ENCODE measurements around the gene PROC. TPM values are rescaled to one million over a fixed set of nuclear protein-coding genes. Genes with fewer than 3 reads are reported as not detected.
"Not testable (repeated sequence)": the region's sequence is repeated elsewhere in the genome, so short reads cannot be mapped to it uniquely, and the experiment has no call there.

The PROC gene
- total RNA-seq, 2 experiments from 2014 or later = 0.28 TPM; not detected in 1

DNA sequence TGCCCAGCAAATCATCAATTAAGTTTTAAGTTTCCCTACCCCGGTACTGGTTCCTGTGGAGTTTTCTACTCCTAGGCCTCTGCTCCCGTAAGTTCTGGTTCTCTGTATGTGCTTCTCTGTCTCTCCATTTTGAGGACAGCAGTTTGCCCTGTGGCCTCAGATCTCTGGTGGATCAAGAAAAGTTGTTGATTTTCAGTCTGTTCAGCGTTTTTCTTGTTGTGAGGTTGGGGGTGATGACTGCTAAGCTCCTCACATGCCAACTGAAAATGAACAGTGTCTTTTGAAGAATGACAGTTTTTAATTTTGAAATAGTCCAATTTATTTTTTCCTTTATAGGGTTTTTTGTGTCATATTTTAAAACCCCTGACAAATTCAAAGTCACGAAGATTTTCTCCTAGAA lies 31.7 kb downstream of the PROC start:
- H3K36me3 Mint-ChIP-seq (ENCODE audit: low read depth) = peaks cover 23% of the 10 kb centered on the region
- no peak overlapping the region for H3K27ac Mint-ChIP-seq
- ChIA-PET CTCF (no interaction called here), POLR2A (no interaction called here)
- no peaks in the 10 kb centered on the region for H3K4me1 Mint-ChIP-seq (ENCODE audit: low read depth)
- Histone ChIP-seq H3K36me3 (ENCODE audit: insufficient read depth, low read length) (peaks cover 4% of the 10 kb centered on the region), H3K9me3 (ENCODE audit: control insufficient read depth in 1 of 2, insufficient read depth in 1 of 2, low read length in 2 of 2) (peaks cover 4 to 13% of the 10 kb centered on the region in 2 experiments), H3K4me3 (ENCODE audit: low read length) (no peak overlapping the region), H3K27ac (ENCODE audit: low read depth in 1 of 2, low read length in 2 of 2) (no peak overlapping the region), H3K27me3 (ENCODE audit: control insufficient read depth in 1 of 2, insufficient read depth in 2 of 2, low read length in 2 of 2) (no peaks in the 10 kb centered on the region), H3K4me1 (ENCODE audit: insufficient read depth, low read length) (no peaks in the 10 kb centered on the region)
- H3K9me3 Mint-ChIP-seq = peaks cover 9% of the 10 kb centered on the region
- intact Hi-C loops (cut with DNase I, micrococcal nuclease) = no loop called here
- DNase-seq = no peak
- no peak overlapping the region for H3K4me3 Mint-ChIP-seq
- no peak for ATAC-seq (ENCODE audit: poor library complexity)
- TF ChIP-seq, protein P1, sequence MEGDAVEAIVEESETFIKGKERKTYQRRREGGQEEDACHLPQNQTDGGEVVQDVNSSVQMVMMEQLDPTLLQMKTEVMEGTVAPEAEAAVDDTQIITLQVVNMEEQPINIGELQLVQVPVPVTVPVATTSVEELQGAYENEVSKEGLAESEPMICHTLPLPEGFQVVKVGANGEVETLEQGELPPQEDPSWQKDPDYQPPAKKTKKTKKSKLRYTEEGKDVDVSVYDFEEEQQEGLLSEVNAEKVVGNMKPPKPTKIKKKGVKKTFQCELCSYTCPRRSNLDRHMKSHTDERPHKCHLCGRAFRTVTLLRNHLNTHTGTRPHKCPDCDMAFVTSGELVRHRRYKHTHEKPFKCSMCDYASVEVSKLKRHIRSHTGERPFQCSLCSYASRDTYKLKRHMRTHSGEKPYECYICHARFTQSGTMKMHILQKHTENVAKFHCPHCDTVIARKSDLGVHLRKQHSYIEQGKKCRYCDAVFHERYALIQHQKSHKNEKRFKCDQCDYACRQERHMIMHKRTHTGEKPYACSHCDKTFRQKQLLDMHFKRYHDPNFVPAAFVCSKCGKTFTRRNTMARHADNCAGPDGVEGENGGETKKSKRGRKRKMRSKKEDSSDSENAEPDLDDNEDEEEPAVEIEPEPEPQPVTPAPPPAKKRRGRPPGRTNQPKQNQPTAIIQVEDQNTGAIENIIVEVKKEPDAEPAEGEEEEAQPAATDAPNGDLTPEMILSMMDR (IDR thresholded peaks at IDR 0.05) = no peak
- H3K27me3 Mint-ChIP-seq = no peaks in the 10 kb centered on the region

DNA sequence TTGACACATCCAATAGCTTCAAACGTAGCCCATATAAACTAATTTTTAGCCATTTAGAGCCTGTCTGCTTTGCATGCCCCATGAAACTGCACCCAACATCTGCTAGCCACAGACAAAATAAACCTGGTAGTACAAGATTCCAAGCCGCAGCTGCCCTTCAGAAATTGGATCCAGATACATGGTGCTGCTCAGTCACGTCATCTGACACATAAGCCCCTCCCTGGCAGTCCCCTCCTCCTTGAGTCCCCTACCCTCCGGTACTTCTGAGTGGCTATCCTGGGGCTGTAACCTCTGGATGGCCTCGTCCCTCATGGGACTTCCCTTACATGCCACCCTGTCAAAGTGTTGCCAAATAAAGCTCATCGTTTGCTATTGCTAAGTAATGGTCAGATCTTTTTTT lies 33.8 kb downstream of the PROC start:
- CTCF ChIA-PET = interaction anchor here (0.6 kb wide), 1 partner anchor 625 kb away, joined by 3 read pairs; no protein-coding TSS in a partner anchor

DNA sequence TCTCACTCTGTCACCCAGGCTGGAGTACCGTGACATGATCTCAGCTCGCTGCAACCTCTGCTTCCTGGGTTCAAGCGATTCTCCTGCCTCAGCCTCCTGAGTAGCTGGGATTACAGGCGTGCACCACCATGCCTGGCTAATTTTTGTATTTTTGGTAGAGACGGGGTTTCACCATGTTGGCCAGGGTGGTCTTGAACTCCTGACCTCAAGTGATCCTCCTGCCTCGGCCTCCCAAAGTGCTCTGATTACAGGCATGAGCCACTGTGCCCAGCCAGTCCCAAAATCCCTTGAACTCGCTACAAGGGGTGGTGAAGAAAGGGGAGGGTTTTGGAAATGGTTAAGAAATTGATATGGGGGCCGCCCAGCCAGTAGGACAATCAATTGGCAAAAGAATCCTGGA lies 34.2 kb downstream of the PROC start:
- POLR2A ChIA-PET; intact Hi-C loops (cut with DNase I, micrococcal nuclease); H3K4me3 ChIP-seq (ENCODE audit: low read length); H3K27ac Mint-ChIP-seq; H3K4me3 Mint-ChIP-seq; H3K36me3 ChIP-seq (ENCODE audit: insufficient read depth, low read length); H3K27me3 ChIP-seq (ENCODE audit: control insufficient read depth in 1 of 2, insufficient read depth in 2 of 2, low read length in 2 of 2); H3K27me3 Mint-ChIP-seq; H3K9me3 Mint-ChIP-seq; H3K4me1 ChIP-seq (ENCODE audit: insufficient read depth, low read length); H3K27ac ChIP-seq (ENCODE audit: low read depth in 1 of 2, low read length in 2 of 2); ATAC-seq (ENCODE audit: poor library complexity); DNase-seq; H3K9me3 ChIP-seq (ENCODE audit: control insufficient read depth in 1 of 2, insufficient read depth in 1 of 2, low read length in 2 of 2); CTCF ChIA-PET: not testable (repeated sequence)
- peaks cover 33% of the 10 kb centered on the region for H3K36me3 Mint-ChIP-seq (ENCODE audit: low read depth)
- peaks cover 12% of the 10 kb centered on the region for H3K4me1 Mint-ChIP-seq (ENCODE audit: low read depth)

More for the DNA sequence above, 33.8 kb downstream of the PROC start:
- no peak overlapping the region for H3K4me3 Mint-ChIP-seq
- TF ChIP-seq, protein P1 (IDR thresholded peaks at IDR 0.05) = no peak
- no peaks in the 10 kb centered on the region for H3K9me3 ChIP-seq (ENCODE audit: control insufficient read depth in 1 of 2, insufficient read depth in 1 of 2, low read length in 2 of 2)
- intact Hi-C loops (cut with DNase I, micrococcal nuclease) = no loop called here
- H3K36me3 ChIP-seq (ENCODE audit: insufficient read depth, low read length) = peaks cover 4% of the 10 kb centered on the region
- H3K4me1 ChIP-seq (ENCODE audit: insufficient read depth, low read length) = peaks cover 8% of the 10 kb centered on the region
- H3K9me3 Mint-ChIP-seq = peaks cover 5% of the 10 kb centered on the region
- no peak overlapping the region for H3K27ac Mint-ChIP-seq
- peaks cover 32% of the 10 kb centered on the region for H3K36me3 Mint-ChIP-seq (ENCODE audit: low read depth)
- H3K27ac ChIP-seq (ENCODE audit: low read depth in 1 of 2, low read length in 2 of 2) = no peak overlapping the region
- no peak for ATAC-seq (ENCODE audit: poor library complexity)
- no peak for DNase-seq
- H3K27me3 Mint-ChIP-seq = no peaks in the 10 kb centered on the region
- peaks cover 12% of the 10 kb centered on the region for H3K4me1 Mint-ChIP-seq (ENCODE audit: low read depth)
- POLR2A ChIA-PET = no interaction called here
- no peak overlapping the region for H3K4me3 ChIP-seq (ENCODE audit: low read length)
- H3K27me3 ChIP-seq (ENCODE audit: control insufficient read depth in 1 of 2, insufficient read depth in 2 of 2, low read length in 2 of 2) = no peaks in the 10 kb centered on the region

DNA sequence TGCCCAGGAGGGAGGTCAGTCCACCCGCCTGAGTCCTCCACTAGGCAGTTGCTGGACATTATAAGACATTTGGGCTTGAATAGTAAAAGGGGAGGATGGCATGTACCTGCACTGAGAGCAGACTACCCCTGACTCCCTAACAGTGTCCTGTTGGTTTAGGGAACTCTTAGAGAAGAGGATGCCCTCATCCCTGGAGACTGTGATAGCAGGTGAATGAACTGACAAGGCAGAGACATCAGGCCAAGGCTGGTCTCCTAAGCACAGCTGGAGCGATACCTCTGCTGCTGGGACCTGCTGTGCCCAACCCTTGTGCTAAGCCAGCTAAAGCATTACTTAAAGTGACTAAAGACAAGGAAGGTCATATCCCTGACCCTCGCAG lies 34.8 kb downstream of the PROC start:
- H3K27me3 Mint-ChIP-seq = no peaks in the 10 kb centered on the region
- H3K36me3 Mint-ChIP-seq (ENCODE audit: low read depth) = peaks cover 36% of the 10 kb centered on the region
- ATAC-seq (ENCODE audit: poor library complexity) = no peak
- intact Hi-C loops (cut with DNase I, micrococcal nuclease) = no loop called here
- Histone ChIP-seq H3K4me1 (ENCODE audit: insufficient read depth, low read length) (peaks cover 8% of the 10 kb centered on the region), H3K9me3 (ENCODE audit: control insufficient read depth in 1 of 2, insufficient read depth in 1 of 2, low read length in 2 of 2) (no peaks in the 10 kb centered on the region), H3K27me3 (ENCODE audit: control insufficient read depth in 1 of 2, insufficient read depth in 2 of 2, low read length in 2 of 2) (no peaks in the 10 kb centered on the region), H3K4me3 (ENCODE audit: low read length) (no peak overlapping the region), H3K27ac (ENCODE audit: low read depth in 1 of 2, low read length in 2 of 2) (no peak overlapping the region), H3K36me3 (ENCODE audit: insufficient read depth, low read length) (peaks cover 4% of the 10 kb centered on the region)
- ChIA-PET CTCF (no interaction called here), POLR2A (no interaction called here)
- peaks cover 12% of the 10 kb centered on the region for H3K4me1 Mint-ChIP-seq (ENCODE audit: low read depth)
- H3K27ac Mint-ChIP-seq = no peak overlapping the region
- TF ChIP-seq, protein P1 (IDR thresholded peaks at IDR 0.05) = no peak
- peaks cover 2% of the 10 kb centered on the region for H3K9me3 Mint-ChIP-seq
- no peak for DNase-seq
- no peak overlapping the region for H3K4me3 Mint-ChIP-seq
